KOPT-K1 (cell line): ENCODE measurements around the gene BZW2.
"Not testable (repeated sequence)": the region's sequence is repeated elsewhere in the genome, so short reads cannot be mapped to it uniquely, and the experiment has no call there.

Experiments
- H3K27ac ChIP-seq: fragments of 200-600 bp; sonication (generic); 2 replicates; pipeline ENCODE4 v1.5.1; 2016; ENCODE audit warnings: antibody characterized with exemption, mild to moderate bottlenecking, low read depth, low read length; ENCODE audit not compliant: poor library complexity, severe bottlenecking
- H3K36me3 ChIP-seq: fragments of 200-600 bp; sonication (generic); 2 replicates; pipeline ENCODE4 v1.5.1; 2017; ENCODE audit warnings: antibody characterized with exemption, mild to moderate bottlenecking, low read length, moderate library complexity; ENCODE audit not compliant: insufficient read depth
- H3K9me3 ChIP-seq: fragments of 200-600 bp; sonication (generic); 2 replicates; pipeline ENCODE4 v1.5.1; 2017; ENCODE audit warnings: antibody characterized with exemption, low read length, mild to moderate bottlenecking; ENCODE audit not compliant: insufficient read depth, poor library complexity, severe bottlenecking

Gene BZW2

DNA sequence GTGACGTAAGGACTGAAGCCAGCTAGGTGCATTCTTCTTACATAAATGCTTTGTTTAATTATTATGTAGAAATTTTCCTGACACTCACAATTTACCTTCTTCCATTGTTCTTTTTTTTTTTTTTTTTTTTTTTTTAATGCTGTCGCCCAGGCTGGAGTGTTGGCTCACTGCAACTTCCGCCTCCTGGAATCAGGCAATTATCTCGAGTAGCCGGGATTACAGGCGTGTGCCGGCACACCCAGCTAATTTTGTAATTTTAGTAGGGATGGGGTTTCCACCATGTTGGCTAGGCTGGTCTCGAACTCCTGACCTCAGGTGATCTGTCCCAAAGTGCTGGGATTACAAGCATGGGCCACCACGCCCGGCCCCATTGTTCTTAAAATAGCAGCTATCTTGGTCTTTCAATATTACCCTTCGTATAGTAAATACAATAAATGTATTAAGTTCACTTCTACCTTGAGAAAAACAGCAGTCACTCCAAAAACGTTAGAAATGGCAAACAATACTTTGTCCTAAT lies 32.1 kb downstream of the BZW2 start:
- no peak overlapping the region for H3K27ac ChIP-seq
- H3K9me3 ChIP-seq: no peaks in the 10 kb centered on the region
- H3K36me3 ChIP-seq: peaks cover 91% of the 10 kb centered on the region

DNA sequence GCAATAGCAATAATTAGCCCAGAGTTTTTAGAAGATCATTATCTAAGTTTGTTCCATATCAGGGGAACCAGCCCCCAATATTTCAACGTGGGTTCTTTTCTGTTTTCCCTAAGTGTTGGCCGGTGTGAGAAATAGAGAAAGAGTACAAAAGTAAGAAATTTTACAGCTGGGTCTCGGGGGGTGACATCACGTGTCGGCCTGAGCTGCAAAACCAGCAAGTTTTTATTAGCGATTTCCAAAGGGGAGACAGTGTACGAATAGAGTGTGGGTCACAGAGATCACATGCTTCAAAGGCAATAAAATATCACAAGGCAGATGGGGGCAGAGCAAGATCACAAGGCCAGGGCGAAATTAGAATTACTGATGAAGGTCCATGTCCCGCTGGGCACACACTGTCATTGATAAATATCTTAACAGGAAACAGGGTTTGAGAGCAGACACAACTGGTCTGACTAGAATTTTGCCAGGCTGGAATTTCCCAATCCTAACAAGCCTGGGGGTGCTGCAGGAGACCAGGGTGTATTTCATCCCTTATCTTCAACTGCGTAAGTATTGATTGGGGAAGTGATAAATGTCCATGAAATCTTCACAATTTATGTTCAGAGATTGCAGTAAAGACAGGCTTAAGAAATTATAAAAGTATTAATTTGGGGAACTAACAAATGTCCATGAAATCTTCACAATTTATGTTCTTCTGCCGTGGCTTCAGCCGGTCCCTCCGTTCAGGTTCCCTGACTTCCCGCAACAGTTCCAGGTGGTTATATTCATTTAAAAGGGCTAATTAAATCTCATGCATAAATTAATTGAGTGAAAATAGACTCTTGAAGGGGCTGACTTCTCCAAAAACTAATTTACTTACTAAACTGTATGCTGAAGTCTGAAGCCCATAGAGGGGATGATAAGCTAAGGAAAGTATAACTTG lies 32.9 kb downstream of the BZW2 start:
- H3K36me3 ChIP-seq: peaks cover 99% of the 10 kb centered on the region
- not testable (repeated sequence) for H3K27ac ChIP-seq

DNA sequence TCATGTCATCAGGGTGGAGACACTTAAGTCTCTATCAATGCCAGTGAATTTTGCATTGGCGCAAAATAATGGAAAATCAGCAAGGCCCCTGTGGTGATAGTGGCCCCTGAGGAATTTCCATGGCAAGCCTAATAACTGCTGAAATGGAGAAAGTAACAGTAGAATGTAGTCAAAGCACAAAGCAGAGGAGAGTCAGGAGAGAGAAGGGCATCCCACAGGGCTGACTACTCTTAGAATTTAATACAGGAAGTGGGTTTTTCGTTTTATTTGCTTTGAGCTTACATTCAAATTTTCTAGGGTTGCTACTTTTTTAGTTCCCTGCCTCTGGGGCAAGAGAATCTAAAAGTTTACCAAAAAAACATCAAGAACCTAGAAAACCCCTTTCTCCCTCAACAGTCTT lies 39.0 kb downstream of the BZW2 start:
- Histone ChIP-seq H3K36me3 (peaks cover 95% of the 10 kb centered on the region), H3K27ac (peak overlapping the region; percentile 30), H3K9me3 (no peaks in the 10 kb centered on the region)

More for the DNA sequence above, 32.9 kb downstream of the BZW2 start:
- H3K9me3 ChIP-seq: not testable (repeated sequence)

DNA sequence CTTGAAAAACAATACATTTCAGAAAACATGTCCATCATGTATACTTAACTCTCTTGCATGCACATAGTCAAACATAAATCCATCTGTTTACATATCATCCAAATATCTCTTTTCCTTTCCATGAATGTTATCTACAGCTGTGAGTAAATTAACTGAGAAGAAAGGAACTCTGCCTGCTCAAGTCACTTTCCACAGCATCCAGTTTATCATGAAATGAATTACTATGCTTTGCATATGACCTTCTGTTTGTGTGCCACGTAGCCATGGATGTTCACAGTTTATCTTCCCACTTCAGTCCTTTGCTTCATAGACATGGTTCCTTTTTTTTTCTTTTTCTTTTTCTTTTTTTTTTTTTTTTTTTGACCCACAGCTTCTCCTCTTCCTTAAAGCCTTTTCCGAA lies 39.6 kb downstream of the BZW2 start:
- H3K36me3 ChIP-seq: peaks cover 95% of the 10 kb centered on the region
- peak overlapping the region; percentile 30 for H3K27ac ChIP-seq
- no peaks in the 10 kb centered on the region for H3K9me3 ChIP-seq

DNA sequence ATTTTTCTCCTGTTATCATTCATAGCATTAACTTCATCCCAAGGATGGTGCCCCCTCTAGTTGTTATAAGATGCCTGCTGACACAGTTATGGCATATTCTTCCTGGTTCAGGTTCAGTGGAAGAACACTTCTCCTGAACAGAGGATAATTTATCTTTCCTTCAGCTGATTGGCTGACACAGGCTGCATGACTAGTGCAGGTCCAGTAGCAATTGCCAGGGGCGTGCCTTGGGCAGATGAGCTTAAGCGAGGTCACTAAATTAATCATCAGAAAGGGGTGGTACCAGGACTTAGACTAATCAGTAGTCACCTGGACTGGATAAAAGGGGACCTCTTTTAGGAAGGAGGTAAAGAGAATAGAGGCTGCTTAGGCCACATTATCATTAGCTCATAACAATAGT lies 42.3 kb downstream of the BZW2 start:
- no peak overlapping the region for H3K27ac ChIP-seq
- peaks cover 95% of the 10 kb centered on the region for H3K36me3 ChIP-seq
- no peaks in the 10 kb centered on the region for H3K9me3 ChIP-seq

DNA sequence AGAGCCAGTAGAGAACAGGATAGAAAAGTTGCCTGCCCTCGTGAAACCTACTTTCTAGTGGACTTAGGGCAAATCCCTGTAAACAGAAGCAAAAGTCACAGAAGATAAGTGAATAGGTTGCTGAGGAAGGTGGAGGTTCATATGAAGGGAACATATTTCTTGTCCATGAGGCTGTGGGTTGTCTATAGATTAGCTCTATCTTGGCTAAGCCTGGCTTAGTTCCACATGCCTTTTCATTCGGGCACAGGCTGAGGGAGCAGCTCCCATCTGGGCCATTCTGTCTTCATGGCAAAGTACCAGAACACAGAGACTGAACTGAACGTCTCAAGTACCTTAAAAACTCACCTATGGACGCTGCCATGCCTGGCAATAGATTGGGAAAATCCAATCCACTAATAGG lies 45.3 kb downstream of the BZW2 start:
- Histone ChIP-seq H3K27ac (no peak overlapping the region), H3K9me3 (no peaks in the 10 kb centered on the region), H3K36me3 (peaks cover 96% of the 10 kb centered on the region)

DNA sequence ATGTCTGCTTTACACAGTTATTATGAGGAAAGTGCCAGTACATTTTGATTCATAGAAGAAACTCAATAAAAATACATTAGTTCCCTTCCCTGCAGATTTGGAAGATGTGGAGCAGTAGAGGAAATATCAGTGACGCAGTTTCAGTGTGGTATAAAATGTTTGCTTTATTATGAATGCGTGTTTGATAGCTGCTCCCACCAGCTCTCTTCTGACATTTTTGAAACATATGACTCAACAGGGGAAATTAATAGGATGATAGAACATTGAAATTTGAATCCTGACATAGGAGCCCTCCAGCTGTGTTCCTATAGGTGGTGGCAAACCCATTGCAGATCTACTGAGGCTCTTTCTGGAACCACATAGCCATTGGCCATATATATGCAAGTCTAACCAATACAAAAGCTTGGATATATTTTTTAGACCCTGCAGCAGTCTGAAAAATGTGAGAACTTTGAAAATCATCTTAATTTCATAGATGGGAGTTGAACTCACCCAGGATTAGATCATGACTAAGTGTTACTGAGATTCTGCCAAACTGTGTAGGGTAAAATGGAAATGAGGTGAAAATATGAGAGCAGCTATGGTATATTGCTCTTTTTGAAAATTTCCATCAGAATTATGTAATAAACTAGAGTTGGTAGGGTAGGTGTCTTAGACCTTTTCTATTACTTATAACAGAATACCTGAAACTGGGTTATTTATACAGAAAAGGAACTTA lies 47.8 kb downstream of the BZW2 start:
- peaks cover 97% of the 10 kb centered on the region for H3K36me3 ChIP-seq
- no peak overlapping the region for H3K27ac ChIP-seq
- no peaks in the 10 kb centered on the region for H3K9me3 ChIP-seq

DNA sequence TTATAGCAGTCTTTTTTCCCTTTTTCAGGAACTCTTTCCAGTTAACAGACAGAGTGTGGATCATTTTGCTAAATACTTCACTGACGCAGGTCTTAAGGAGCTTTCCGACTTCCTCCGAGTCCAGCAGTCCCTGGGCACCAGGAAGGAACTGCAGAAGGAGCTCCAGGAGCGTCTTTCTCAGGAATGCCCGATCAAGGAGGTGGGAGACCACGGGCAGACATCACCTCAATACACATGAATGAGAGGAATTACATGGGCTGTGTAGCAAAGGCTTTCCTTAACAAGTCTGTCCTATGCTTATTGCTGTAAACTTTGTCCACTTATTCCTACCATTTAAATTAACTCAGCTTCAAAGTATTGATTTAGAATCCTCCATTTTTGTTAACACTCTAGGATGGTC lies 48.8 kb downstream of the BZW2 start:
- no peak overlapping the region for H3K27ac ChIP-seq
- H3K9me3 ChIP-seq: no peaks in the 10 kb centered on the region
- H3K36me3 ChIP-seq: peaks cover 100% of the 10 kb centered on the region

DNA sequence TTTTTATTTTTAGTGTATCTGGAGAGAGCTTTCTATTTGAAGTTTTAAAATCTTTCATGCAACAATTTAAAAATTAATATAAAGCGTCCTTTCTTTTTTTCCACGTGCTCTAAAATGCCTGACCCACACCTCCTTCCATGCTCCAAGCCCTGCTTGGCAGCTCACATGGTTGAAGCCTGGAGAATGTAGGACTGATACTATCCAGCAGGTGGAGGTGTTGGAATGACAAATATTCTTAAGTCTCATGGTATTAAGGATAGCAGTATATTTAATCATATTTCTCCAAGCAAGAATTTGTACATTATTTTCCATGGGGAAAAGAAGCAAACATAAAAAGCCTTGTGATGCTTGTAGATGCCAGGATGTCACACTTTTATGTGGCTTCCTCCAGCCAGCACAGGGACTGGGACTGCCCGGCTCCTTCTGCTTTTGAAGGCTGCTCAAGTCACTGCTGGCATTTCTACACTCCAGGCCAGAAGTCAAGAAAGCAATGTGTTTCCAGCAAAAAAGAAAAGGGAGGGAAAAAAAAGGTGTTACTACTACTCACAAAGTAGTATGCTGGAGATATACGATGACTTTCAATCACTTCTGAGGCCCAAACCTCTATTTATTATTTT lies 49.7 kb downstream of the BZW2 start:
- no peak overlapping the region for H3K27ac ChIP-seq
- no peaks in the 10 kb centered on the region for H3K9me3 ChIP-seq
- H3K36me3 ChIP-seq: peaks cover 100% of the 10 kb centered on the region

DNA sequence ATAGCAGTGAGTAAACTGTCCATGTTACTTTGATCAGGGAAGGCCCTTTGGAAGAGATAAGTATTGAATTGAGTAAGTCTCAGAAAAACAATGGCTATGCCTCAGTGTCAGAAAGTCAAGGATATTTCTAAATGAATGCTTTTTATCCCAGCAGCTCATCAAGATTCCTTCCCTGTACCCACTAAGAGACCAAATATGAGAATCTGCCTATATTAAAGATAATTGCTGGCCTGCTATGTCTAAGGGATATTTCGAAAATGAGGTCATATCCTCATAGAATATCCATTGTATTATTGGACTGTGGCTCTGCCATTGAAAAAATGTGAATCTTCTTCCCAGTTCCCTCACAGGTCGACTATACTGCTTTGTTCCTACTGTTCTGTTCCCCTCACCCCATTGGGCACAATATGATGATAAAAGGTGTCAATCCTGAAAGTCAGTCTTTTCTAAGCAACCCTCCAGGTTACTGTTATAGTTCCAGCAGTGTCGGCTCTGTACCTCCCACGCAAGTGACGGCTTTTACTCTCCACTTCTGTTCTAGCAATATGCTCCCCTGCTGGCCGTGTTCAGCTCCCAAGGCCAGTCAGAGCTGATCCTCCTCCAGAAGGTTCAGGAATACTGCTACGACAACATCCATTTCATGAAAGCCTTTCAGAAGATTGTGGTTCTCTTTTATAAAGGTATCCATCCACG lies 51.7 kb downstream of the BZW2 start:
- Histone ChIP-seq H3K36me3 (peaks cover 100% of the 10 kb centered on the region), H3K27ac (no peak overlapping the region), H3K9me3 (no peaks in the 10 kb centered on the region)

DNA sequence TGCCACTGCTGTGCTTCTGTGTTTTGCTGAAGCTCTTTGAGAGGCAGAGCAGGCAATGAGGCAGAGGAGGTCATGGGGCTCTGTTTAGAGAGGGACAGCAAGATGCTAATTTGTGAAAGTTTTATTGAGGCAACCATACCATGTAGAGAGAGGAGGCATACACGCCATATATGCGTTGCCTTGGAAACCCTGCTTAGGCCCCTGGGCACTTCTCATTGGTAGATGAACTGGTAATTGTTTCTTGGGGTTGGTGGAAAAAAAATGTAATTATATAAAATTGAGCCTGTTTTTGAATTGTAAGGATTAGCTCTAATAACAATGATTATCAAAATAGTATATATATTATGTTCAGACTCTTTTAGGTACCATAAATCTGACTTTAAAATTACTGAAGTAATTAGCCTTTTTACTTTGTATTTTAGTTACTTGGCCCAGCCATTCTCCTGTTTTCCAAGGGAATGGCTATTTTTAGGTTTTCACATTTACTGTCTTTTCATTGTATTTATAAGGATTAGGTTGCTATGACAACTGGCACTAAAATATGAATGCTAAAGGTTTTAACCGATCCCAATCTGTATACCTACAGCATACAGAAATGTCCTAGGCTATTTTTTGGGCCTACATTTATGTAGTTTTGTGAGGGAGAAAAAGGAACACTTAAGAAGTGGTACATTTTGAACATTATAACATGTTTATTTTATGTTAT lies 52.4 kb downstream of the BZW2 start:
- no peak overlapping the region for H3K27ac ChIP-seq
- peaks cover 99% of the 10 kb centered on the region for H3K36me3 ChIP-seq
- H3K9me3 ChIP-seq: no peaks in the 10 kb centered on the region

DNA sequence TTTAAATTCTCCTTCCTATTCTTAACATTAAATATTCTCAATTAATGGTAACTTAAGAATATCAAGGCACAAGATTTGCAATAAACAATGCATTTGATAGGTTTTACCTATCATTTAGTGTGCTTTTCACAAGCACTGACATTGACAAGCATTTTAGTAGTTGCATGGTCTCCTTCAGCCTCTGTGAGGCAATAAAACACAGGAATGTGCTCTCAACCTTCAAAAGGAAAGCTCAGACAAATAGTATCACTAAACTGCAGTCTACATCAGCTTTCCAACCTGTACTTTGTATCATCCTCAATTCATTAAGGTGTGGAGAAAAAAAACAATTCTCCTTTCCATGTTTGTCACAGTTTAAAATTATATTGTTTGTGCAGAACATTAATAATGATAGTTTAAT lies 56.5 kb downstream of the BZW2 start:
- Histone ChIP-seq H3K27ac (no peak overlapping the region), H3K36me3 (peaks cover 97% of the 10 kb centered on the region), H3K9me3 (no peaks in the 10 kb centered on the region)

DNA sequence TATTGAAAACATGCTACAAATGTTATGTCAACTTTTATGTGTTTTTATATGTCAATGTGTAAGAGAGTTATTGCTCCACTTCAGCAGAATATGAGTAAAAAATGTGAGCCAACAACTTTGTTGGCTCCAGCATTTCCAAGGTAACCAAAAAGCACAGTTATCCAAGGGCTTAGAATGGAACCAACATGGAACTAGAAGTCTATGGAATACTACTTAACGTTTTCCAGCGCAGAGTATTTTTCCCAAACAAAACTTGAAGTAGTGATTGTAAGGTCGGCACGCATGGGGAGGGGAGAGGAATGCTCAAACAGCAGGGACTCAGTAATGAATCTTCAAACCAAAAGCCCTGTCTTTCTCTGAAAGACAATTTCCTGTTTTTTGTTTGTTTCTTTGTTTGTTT lies 62.5 kb downstream of the BZW2 start:
- no peak overlapping the region for H3K27ac ChIP-seq
- H3K36me3 ChIP-seq: peaks cover 75% of the 10 kb centered on the region
- H3K9me3 ChIP-seq: no peaks in the 10 kb centered on the region

DNA sequence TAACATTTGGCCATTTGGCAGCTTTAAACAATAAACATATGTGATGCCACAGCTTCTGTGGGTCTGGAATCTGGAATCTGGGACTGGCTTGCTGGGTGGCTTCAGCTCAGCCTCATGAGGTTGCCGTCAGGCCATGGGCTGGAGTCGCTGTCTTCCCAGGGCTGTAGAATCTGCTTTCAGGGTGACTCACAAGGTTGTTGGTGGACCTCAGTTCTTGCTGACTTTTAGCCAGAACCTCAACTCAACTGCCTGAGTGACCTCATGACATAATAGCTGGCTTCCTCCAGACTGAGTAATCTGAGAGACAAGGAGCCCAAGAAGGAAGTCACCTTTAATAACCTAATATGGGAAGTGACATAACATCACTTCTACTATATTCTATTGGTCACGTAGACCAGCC lies 63.0 kb downstream of the BZW2 start:
- no peak overlapping the region for H3K27ac ChIP-seq
- H3K36me3 ChIP-seq: peaks cover 70% of the 10 kb centered on the region
- H3K9me3 ChIP-seq: no peaks in the 10 kb centered on the region
